Measurements from ENCODE around the gene KIAA1143.

Gene KIAA1143

GRCh38 chr3:44761424-44762169 lies at the start of gene KIAA1143, which contains the start of gene KIF15:
Gene KIAA1143, minus strand, starts transcription at chr3:44761619. Its CDS starts 17 bp downstream, at chr3:44761602.
Gene KIF15, plus strand, starts transcription at chr3:44761794. Its CDS starts 72 bp downstream, at chr3:44761866.
- Mint-ChIP-seq H3K27ac (peak within 1 kb of the TSS; percentile 91), H3K4me3 (peak within 1 kb of the TSS; percentile 94), H3K4me1 (ENCODE audit: low read depth) (peaks cover 32% of the 10 kb centered on the region), H3K9me3 (peaks cover 22% of the 10 kb centered on the region), H3K27me3 (no peaks in the 10 kb centered on the region), H3K36me3 (ENCODE audit: low read depth) (peaks cover 88% of the 10 kb centered on the region)
- DNase-seq, result peak; percentile 99

DNA sequence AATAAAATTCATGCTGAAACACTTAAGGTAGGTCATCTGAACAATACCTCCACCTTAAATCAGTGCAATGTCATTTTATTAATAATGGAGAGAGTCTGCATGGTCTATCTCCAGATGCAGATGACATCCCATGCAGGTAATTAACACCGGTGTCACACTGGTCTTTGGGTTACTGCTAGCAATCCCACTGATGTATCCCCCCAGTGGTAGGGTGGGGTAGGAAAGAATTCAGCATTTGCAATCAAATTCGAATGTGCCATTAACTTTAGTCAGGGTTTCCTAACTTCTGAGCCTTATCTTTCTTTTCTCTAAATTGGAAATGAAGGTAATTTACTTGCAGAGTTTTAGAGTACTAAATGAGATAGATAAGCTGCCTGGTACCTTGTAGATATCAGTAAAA lies 44.5 kb upstream of the KIAA1143 start:
- Mint-ChIP-seq H3K9me3 (no peaks in the 10 kb centered on the region), H3K4me3 (no peak overlapping the region), H3K27me3 (no peaks in the 10 kb centered on the region), H3K27ac (no peak overlapping the region), H3K4me1 (ENCODE audit: low read depth) (no peaks in the 10 kb centered on the region), H3K36me3 (ENCODE audit: low read depth) (peaks cover 71% of the 10 kb centered on the region)
- DNase-seq, result no peak

GRCh38 chr3:44803298-44803697 lies 41.9 kb upstream of the KIAA1143 start:
- peaks cover 82% of the 10 kb centered on the region for H3K36me3 Mint-ChIP-seq (ENCODE audit: low read depth)
- H3K9me3 Mint-ChIP-seq, result no peaks in the 10 kb centered on the region
- H3K4me3 Mint-ChIP-seq, result no peak overlapping the region
- DNase-seq, result no peak
- no peaks in the 10 kb centered on the region for H3K4me1 Mint-ChIP-seq (ENCODE audit: low read depth)
- no peak overlapping the region for H3K27ac Mint-ChIP-seq
- H3K27me3 Mint-ChIP-seq, result no peaks in the 10 kb centered on the region

GRCh38 chr3:44802011-44802410 lies 40.6 kb upstream of the KIAA1143 start:
- Mint-ChIP-seq H3K4me3 (no peak overlapping the region), H3K4me1 (ENCODE audit: low read depth) (no peaks in the 10 kb centered on the region), H3K9me3 (no peaks in the 10 kb centered on the region), H3K27me3 (no peaks in the 10 kb centered on the region), H3K27ac (no peak overlapping the region), H3K36me3 (ENCODE audit: low read depth) (peaks cover 84% of the 10 kb centered on the region)
- no peak for DNase-seq

GRCh38 chr3:44795197-44795596 lies 33.8 kb upstream of the KIAA1143 start:
- Mint-ChIP-seq H3K4me3 (no peak overlapping the region), H3K27ac (no peak overlapping the region), H3K36me3 (ENCODE audit: low read depth) (peaks cover 64% of the 10 kb centered on the region), H3K9me3 (no peaks in the 10 kb centered on the region), H3K27me3 (no peaks in the 10 kb centered on the region), H3K4me1 (ENCODE audit: low read depth) (no peaks in the 10 kb centered on the region)
- DNase-seq, result no peak

DNA sequence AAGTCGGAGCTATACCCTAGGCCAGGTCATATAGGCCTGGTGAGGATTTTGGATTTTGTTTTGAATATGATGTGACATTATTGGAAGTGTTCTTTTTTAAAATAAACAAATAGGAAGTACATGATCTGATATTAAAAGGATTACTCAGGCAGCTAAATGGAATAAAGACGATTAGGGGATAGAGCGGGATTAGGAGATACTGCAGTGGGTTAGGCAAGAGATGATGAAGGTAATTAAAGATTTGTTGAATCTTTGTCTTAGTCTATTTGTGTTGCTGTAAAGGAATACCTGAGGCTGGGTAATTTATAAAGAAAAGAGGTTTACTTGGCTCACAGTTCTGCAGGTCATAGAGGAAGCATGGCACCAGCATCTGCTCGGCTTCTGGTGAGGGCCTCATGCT lies 21.5 kb upstream of the KIAA1143 start:
- Mint-ChIP-seq H3K4me1 (ENCODE audit: low read depth) (no peaks in the 10 kb centered on the region), H3K27me3 (no peaks in the 10 kb centered on the region), H3K36me3 (ENCODE audit: low read depth) (peaks cover 67% of the 10 kb centered on the region), H3K4me3 (no peak overlapping the region), H3K9me3 (no peaks in the 10 kb centered on the region), H3K27ac (no peak overlapping the region)
- DNase-seq, result no peak

DNA sequence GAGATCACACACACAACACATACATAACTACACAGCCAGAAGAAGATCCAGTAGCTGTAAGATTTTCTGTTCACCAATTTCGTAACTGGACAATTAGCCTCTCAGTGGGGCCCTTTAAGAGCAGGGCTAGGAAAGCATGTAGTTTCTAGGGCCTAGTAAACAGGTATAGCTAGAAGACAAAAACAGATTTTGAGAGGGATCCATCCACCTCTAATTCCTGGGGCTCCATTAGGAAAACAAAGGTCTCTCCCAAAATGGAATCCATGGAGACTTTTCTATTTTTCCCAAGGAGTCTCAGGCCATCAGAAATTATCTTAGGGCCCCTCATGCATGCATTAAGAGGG lies 10.7 kb upstream of the KIAA1143 start:
- H3K4me1 Mint-ChIP-seq (ENCODE audit: low read depth), result no peaks in the 10 kb centered on the region
- H3K36me3 Mint-ChIP-seq (ENCODE audit: low read depth), result peaks cover 91% of the 10 kb centered on the region
- H3K27me3 Mint-ChIP-seq, result no peaks in the 10 kb centered on the region
- peaks cover 29% of the 10 kb centered on the region for H3K9me3 Mint-ChIP-seq
- H3K4me3 Mint-ChIP-seq, result no peak overlapping the region
- no peak for DNase-seq
- H3K27ac Mint-ChIP-seq, result no peak overlapping the region

GRCh38 chr3:44771424-44772098 lies 10.1 kb upstream of the KIAA1143 start:
- H3K36me3 Mint-ChIP-seq (ENCODE audit: low read depth), result peaks cover 93% of the 10 kb centered on the region
- no peak overlapping the region for H3K27ac Mint-ChIP-seq
- no peaks in the 10 kb centered on the region for H3K4me1 Mint-ChIP-seq (ENCODE audit: low read depth)
- H3K4me3 Mint-ChIP-seq, result no peak overlapping the region
- no peak for DNase-seq
- H3K9me3 Mint-ChIP-seq, result peaks cover 29% of the 10 kb centered on the region
- H3K27me3 Mint-ChIP-seq, result no peaks in the 10 kb centered on the region

DNA sequence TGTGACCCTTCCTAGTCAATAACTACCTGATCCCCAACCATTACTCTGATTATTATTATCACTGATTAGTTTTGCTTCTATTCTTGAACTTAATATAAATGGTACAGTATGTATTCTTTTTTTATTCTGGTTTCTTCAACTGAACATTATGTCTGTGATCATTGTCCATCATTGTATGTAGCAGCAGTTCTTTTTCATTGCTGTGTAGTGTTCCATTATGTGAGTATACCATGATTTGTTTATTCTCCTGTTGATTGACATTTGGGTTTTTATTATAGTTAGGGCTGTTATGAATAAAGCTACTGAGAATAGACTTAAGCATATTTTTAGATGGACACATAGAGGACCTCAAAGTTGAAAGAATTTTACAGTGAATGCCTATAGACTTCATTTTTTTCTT lies 2.8 kb upstream of the KIAA1143 start:
- Mint-ChIP-seq H3K4me3 (no peak overlapping the region), H3K27me3 (no peaks in the 10 kb centered on the region), H3K27ac (no peak overlapping the region), H3K4me1 (ENCODE audit: low read depth) (peaks cover 14% of the 10 kb centered on the region), H3K36me3 (ENCODE audit: low read depth) (peaks cover 86% of the 10 kb centered on the region), H3K9me3 (peaks cover 7% of the 10 kb centered on the region)
- DNase-seq, result no peak

DNA sequence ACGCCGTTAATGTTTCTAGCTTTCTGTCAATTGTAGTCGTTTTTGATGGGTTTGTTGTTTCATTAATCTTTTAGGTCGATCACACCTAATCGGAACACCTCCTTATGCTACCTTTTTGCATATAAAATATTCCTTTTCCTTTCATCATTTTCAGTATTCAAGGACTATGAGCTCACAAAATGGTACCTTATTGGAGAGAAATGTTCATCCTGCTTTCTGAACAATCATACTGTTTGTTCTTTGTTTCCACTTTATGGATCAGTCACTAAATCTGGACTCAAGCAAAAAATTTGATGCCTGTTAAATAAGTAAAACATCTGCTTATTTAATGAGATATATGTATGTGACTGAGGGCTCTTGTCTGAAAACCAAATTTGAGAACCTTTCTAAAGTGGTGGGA lies 1.3 kb upstream of the KIAA1143 start:
- Mint-ChIP-seq H3K9me3 (peaks cover 17% of the 10 kb centered on the region), H3K4me3 (peak overlapping the region; percentile 94), H3K36me3 (ENCODE audit: low read depth) (peaks cover 87% of the 10 kb centered on the region), H3K27me3 (no peaks in the 10 kb centered on the region), H3K27ac (peak overlapping the region; percentile 91), H3K4me1 (ENCODE audit: low read depth) (peaks cover 25% of the 10 kb centered on the region)
- DNase-seq, result no peak

DNA sequence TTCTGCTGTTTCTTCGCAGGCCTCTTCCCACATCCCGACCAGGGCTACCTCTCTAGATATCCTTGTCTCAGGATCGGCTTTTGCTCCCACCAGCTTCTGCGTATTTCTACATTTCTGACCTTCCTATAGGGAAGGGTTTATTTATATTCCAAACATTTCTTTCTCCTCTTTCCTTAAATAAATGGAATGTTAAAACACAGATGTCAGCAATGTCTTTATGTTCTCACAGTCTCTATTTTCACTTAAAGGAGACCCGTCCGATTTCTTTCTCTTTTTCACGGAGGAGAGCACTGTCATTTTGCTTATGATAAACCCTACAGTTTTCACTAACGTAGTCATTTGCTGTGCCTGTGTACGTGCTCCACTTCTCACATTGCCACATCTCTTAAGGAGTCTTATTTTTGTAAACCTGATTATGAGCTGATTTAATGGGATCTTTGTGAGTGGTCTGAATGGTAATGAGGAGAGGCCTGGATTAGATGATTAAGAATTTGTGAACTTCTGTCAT lies 805 bp upstream of the KIAA1143 start:
- no peak for DNase-seq
- Mint-ChIP-seq H3K27ac (peak overlapping the region; percentile 91), H3K4me3 (peak overlapping the region; percentile 94), H3K4me1 (ENCODE audit: low read depth) (peaks cover 30% of the 10 kb centered on the region), H3K27me3 (no peaks in the 10 kb centered on the region), H3K36me3 (ENCODE audit: low read depth) (peaks cover 87% of the 10 kb centered on the region), H3K9me3 (peaks cover 21% of the 10 kb centered on the region)

- DNase-seq, result no peak
- H3K36me3 Mint-ChIP-seq (ENCODE audit: low read depth), result peaks cover 88% of the 10 kb centered on the region
- peaks cover 33% of the 10 kb centered on the region for H3K4me1 Mint-ChIP-seq (ENCODE audit: low read depth)
- peaks cover 22% of the 10 kb centered on the region for H3K9me3 Mint-ChIP-seq
- H3K4me3 Mint-ChIP-seq, result peak overlapping the region; percentile 94
- H3K27ac Mint-ChIP-seq, result peak overlapping the region; percentile 91
- no peaks in the 10 kb centered on the region for H3K27me3 Mint-ChIP-seq
These were observed 357 bp downstream of the KIAA1143 start for GRCh38 chr3:44761101-44761423.

DNA sequence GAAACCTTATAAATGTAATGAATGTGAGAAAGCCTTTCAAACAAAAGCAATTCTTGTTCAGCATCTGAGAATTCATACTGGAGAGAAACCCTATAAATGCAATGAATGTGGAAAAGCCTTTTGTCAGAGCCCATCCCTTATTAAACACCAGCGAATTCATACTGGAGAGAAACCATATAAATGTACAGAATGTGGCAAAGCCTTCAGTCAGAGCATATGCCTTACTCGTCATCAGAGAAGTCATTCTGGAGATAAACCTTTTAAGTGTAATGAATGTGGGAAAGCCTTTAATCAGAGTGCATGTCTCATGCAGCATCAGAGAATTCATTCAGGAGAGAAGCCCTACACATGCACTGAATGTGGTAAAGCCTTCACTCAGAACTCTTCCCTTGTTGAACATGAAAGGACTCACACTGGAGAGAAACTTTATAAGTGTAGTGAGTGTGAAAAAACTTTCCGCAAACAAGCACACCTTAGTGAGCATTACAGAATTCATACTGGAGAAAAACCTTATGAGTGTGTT lies 26.7 kb downstream of the KIAA1143 start:
- DNase-seq, result no peak
- Mint-ChIP-seq H3K27me3 (no peaks in the 10 kb centered on the region), H3K9me3 (peaks cover 78% of the 10 kb centered on the region), H3K4me3 (no peak overlapping the region), H3K36me3 (ENCODE audit: low read depth) (peaks cover 73% of the 10 kb centered on the region), H3K4me1 (ENCODE audit: low read depth) (peaks cover 6% of the 10 kb centered on the region), H3K27ac (no peak overlapping the region)

DNA sequence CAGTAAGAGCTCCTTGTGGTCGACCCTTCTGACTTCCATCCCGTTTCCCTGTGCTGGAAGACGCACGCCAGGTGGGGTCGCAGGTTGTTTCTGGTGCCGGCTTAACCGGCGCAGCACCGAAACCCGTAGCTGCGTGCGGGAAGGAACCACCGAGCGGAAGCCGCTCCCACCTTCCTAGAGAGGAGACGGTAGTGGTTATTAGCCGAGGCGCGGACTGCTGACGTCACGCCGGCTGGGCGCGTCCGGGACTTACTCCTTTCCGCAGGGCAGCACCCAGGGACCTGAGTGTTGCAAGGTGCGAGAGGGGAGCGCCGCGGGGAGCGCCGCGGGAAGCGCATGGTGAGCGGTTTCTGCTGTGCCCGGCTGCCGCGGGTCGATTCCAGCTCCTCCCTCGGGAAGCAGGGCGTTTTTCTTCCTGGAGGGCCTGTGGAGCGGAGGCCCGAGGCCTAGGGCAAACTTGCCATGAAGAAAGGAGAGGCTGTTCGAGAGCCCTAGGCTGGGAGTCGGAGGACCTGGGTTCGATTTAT lies 32.0 kb downstream of the KIAA1143 start, which contains the start of gene ZNF501:
TSS of gene ZNF501 (plus strand) at position 252 of the 527 bp plus-strand sequence. CDS start 4,787 bp downstream, outside the sequence.
- DNase-seq, result peak; percentile 90
- Mint-ChIP-seq H3K4me1 (ENCODE audit: low read depth) (peaks cover 13% of the 10 kb centered on the region), H3K27me3 (no peaks in the 10 kb centered on the region), H3K27ac (peak within 1 kb of the TSS; percentile 63), H3K9me3 (peaks cover 78% of the 10 kb centered on the region), H3K36me3 (ENCODE audit: low read depth) (peaks cover 79% of the 10 kb centered on the region), H3K4me3 (peak within 1 kb of the TSS; percentile 88)

GRCh38 chr3:44722103-44722401 lies 39.4 kb downstream of the KIAA1143 start:
- Mint-ChIP-seq H3K4me3 (no peak overlapping the region), H3K27ac (no peak overlapping the region), H3K9me3 (peaks cover 70% of the 10 kb centered on the region), H3K36me3 (ENCODE audit: low read depth) (peaks cover 81% of the 10 kb centered on the region), H3K27me3 (no peaks in the 10 kb centered on the region), H3K4me1 (ENCODE audit: low read depth) (no peaks in the 10 kb centered on the region)
- DNase-seq, result no peak
